ENCODE results near the gene FGD2.

Gene FGD2

GRCh38 chr6:37033255-37033654 is 27.8 kb downstream of the FGD2 start:
- TF ChIP-seq, protein P1, sequence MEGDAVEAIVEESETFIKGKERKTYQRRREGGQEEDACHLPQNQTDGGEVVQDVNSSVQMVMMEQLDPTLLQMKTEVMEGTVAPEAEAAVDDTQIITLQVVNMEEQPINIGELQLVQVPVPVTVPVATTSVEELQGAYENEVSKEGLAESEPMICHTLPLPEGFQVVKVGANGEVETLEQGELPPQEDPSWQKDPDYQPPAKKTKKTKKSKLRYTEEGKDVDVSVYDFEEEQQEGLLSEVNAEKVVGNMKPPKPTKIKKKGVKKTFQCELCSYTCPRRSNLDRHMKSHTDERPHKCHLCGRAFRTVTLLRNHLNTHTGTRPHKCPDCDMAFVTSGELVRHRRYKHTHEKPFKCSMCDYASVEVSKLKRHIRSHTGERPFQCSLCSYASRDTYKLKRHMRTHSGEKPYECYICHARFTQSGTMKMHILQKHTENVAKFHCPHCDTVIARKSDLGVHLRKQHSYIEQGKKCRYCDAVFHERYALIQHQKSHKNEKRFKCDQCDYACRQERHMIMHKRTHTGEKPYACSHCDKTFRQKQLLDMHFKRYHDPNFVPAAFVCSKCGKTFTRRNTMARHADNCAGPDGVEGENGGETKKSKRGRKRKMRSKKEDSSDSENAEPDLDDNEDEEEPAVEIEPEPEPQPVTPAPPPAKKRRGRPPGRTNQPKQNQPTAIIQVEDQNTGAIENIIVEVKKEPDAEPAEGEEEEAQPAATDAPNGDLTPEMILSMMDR (IDR thresholded peaks at IDR 0.05; ENCODE audit: control insufficient read depth, insufficient read depth, low read depth, low read length, missing control alignments): no peak
- H3K4me3 ChIP-seq (ENCODE audit: control insufficient read depth, low read depth, low read length): no peak overlapping the region
- DNase-seq (ENCODE audit: low read depth): no peak

- H3K4me3 ChIP-seq (ENCODE audit: control insufficient read depth, low read depth, low read length): no peak overlapping the region
- no peak for DNase-seq (ENCODE audit: low read depth)
- TF ChIP-seq, protein P1 (IDR thresholded peaks at IDR 0.05; ENCODE audit: control insufficient read depth, insufficient read depth, low read depth, low read length, missing control alignments): no peak
Observed at GRCh38 chr6:37033819-37034795, 28.7 kb downstream of the FGD2 start.

DNA sequence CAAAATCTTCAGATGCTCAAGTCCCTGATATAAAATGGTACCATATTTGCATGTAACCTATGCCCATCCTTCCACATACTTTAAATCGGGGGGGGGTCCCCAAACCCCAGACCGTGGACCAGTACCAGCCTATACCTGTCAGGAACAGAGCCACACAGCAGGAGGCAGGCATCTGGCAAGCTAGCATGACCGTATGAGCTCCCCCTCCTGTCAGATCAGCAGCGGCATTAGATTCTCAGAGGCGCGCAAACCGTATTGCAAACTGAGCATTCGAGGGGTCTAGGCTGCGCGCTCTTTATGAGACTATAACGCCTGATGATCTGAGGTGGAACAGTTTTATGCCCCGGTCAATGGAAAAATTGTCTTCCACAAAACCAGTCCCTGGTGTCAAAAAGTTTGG is 30.7 kb downstream of the FGD2 start:
- TF ChIP-seq, protein P1 (IDR thresholded peaks at IDR 0.05; ENCODE audit: control insufficient read depth, insufficient read depth, low read depth, low read length, missing control alignments): no peak
- no peak overlapping the region for H3K4me3 ChIP-seq (ENCODE audit: control insufficient read depth, low read depth, low read length)
- no peak for DNase-seq (ENCODE audit: low read depth)

DNA sequence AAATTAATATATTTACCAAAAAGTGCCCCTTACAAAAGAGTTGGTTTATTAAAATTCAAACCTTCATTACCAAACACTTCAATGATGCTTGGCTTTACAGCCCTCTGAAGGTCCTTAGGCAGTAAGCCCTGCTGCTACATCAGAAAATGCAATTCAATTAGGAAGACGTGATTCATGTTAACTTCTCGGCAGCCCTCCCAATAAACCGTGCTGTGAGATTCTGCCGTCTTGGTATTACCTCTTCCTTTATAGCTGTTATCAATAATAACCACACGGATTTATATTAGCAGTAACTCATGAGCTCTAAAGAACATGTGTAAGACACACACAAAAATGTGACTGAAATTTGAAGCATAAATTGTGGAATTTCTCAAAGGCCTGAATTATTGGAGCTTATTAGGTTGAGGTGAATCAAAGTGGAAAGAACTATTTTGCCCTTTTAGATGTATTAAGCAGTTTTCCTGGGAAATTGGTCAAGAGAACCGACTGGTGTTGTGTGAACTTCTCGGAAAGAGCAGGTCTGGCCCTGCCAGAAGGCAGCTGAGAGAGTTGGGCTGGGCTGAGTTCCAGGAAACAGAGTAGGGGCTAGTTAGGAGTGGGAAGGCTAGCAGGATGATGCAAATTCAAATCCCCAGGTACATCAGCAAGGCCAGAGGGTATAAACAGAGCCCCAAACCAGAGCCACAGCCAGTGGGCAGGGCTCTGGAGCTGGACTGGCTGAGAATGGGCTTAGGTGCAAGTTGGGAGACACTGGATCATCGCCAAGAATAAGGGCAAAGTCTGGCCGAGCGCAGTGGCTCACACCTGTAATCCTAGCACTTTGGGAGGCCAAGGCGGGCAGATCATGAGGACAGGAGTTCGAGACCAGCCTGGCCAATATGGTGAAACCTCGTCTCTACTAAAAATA is 33.1 kb downstream of the FGD2 start:
- TF ChIP-seq, protein P1 (IDR thresholded peaks at IDR 0.05; ENCODE audit: control insufficient read depth, insufficient read depth, low read depth, low read length, missing control alignments): no peak
- no peak for DNase-seq (ENCODE audit: low read depth)
- H3K4me3 ChIP-seq (ENCODE audit: control insufficient read depth, low read depth, low read length): no peak overlapping the region

DNA sequence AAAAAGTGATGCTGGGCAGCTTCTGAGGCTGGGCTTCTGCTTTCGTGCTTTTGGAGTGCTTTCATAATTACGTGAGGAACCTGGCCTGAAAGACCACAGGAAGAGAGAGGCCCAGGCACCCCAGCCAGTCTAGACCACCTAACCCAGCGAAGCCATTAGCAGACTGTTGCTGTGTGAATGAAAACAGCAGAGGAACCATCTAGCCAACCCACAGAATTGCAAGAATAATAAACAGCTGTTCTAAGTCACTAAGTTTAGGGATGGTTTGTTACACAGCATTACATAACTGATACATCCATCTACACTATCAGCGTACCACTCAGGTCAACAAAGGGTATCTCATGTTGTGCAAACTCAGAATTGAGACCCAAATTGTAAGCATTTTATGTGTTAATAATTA is 34.5 kb downstream of the FGD2 start:
- TF ChIP-seq, protein P1 (IDR thresholded peaks at IDR 0.05; ENCODE audit: control insufficient read depth, insufficient read depth, low read depth, low read length, missing control alignments): no peak

GRCh38 chr6:37041521-37041920 is 36.1 kb downstream of the FGD2 start:
- no peak for DNase-seq (ENCODE audit: low read depth)
- H3K4me3 ChIP-seq (ENCODE audit: control insufficient read depth, low read depth, low read length): no peak overlapping the region
- TF ChIP-seq, protein P1 (IDR thresholded peaks at IDR 0.05; ENCODE audit: control insufficient read depth, insufficient read depth, low read depth, low read length, missing control alignments): no peak

More for the DNA sequence above, 34.5 kb downstream of the FGD2 start:
- no peak for DNase-seq (ENCODE audit: low read depth)
- H3K4me3 ChIP-seq (ENCODE audit: control insufficient read depth, low read depth, low read length): no peak overlapping the region

Measured in AG09309 (cell line).